ENCODE measurements around the gene TARDBP.

The TARDBP gene

GRCh38 chr1:10973552-10973951, 38.9 kb upstream of the TARDBP start:
- TF ChIP-seq, protein P1, sequence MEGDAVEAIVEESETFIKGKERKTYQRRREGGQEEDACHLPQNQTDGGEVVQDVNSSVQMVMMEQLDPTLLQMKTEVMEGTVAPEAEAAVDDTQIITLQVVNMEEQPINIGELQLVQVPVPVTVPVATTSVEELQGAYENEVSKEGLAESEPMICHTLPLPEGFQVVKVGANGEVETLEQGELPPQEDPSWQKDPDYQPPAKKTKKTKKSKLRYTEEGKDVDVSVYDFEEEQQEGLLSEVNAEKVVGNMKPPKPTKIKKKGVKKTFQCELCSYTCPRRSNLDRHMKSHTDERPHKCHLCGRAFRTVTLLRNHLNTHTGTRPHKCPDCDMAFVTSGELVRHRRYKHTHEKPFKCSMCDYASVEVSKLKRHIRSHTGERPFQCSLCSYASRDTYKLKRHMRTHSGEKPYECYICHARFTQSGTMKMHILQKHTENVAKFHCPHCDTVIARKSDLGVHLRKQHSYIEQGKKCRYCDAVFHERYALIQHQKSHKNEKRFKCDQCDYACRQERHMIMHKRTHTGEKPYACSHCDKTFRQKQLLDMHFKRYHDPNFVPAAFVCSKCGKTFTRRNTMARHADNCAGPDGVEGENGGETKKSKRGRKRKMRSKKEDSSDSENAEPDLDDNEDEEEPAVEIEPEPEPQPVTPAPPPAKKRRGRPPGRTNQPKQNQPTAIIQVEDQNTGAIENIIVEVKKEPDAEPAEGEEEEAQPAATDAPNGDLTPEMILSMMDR (IDR thresholded peaks at IDR 0.05; ENCODE audit: extremely low read depth, insufficient read depth, missing control alignments), result no peak
- in situ Hi-C loops (cut with MboI; ENCODE audit: low pct_unique_long_range_greater_than_20kb, low sequenced_read_pairs, unreplicated experiment), result no loop called here
- no peak for DNase-seq (ENCODE audit: low spot score)

DNA sequence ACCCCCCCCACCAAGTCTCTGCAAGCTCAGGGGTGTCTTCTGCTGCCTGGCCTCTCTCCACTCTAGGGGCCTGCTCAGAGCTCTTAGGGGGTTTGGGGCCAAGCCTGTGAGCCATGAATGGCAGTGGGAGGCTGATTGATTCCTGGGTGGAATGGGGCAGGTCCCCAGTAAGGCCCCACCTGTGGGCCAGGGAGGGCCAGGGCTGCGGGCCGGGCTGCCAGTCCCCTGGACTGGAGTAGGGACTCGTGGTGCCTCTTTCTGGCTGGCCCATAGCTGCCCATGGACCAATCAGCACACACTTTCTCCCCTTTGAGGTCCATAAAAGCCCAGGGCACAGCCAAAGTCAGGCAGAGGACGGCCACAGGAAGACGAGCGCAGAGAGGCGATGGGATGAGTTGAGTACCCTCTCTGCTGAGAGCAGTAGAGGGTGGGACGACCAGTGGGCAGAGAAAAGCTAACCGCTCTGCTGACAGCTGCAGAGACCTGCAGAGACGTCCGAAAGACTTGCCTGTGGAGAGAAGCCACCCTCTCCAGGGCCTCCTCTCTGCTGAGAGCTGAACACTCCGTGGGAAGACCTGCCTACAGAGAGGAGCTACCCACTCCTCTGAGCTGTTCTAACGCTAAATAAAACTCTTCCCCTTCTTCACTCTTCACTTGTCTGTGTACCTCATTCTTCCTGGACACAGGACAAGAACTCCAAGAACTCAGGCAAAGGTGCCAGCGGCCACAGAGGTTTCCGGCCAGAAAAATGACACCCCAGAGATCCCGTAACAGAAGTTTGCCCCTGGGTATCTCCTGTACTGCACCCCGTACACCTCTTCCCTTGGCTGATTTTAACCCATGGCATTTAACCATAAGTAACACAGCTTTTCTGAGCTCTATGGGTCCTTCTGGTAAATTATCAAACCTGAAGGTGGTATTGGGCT, 38.2 kb upstream of the TARDBP start:
- in situ Hi-C loops (cut with MboI; ENCODE audit: low pct_unique_long_range_greater_than_20kb, low sequenced_read_pairs, unreplicated experiment), result no loop called here
- TF ChIP-seq, protein P1 (IDR thresholded peaks at IDR 0.05; ENCODE audit: extremely low read depth, insufficient read depth, missing control alignments), result no peak
- no peak for DNase-seq (ENCODE audit: low spot score)

GRCh38 chr1:10975567-10976326, 36.7 kb upstream of the TARDBP start:
- TF ChIP-seq, protein P1 (IDR thresholded peaks at IDR 0.05; ENCODE audit: extremely low read depth, insufficient read depth, missing control alignments), result no peak
- in situ Hi-C loops (cut with MboI; ENCODE audit: low pct_unique_long_range_greater_than_20kb, low sequenced_read_pairs, unreplicated experiment), result no loop called here
- no peak for DNase-seq (ENCODE audit: low spot score)

- no peak for DNase-seq (ENCODE audit: low spot score)
- TF ChIP-seq, protein P1 (IDR thresholded peaks at IDR 0.05; ENCODE audit: extremely low read depth, insufficient read depth, missing control alignments), result no peak
- in situ Hi-C loops (cut with MboI; ENCODE audit: low pct_unique_long_range_greater_than_20kb, low sequenced_read_pairs, unreplicated experiment), result no loop called here
Observed at GRCh38 chr1:10978719-10979118, 33.7 kb upstream of the TARDBP start.

GRCh38 chr1:10979483-10979920, 33.0 kb upstream of the TARDBP start:
- DNase-seq (ENCODE audit: low spot score), result no peak
- in situ Hi-C loops (cut with MboI; ENCODE audit: low pct_unique_long_range_greater_than_20kb, low sequenced_read_pairs, unreplicated experiment), result no loop called here
- TF ChIP-seq, protein P1 (IDR thresholded peaks at IDR 0.05; ENCODE audit: extremely low read depth, insufficient read depth, missing control alignments), result no peak

DNA sequence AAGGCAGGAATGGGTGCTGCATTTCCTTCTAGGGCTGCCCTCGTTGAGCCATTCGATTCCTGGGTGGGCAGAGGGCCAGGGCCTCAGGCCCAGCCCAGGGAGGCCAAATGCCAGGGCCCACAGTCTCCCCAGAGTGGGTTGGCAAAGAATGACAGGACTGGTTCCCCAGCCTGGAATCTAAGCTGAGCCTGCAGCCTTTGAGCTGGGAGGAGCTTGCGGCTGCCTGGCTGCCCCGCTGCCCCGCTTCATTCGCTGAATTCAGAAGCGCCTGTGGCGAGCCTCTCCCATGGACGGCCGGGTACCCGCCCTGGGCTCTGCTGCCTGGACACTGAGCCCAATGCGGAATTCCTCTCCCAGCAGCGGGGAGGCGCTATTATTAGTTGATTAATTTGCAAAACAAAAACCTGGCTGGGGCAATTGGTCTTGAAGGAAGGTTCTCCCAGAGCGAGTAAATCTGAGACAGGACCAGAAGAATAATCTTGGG, 32.3 kb upstream of the TARDBP start:
- DNase-seq (ENCODE audit: low spot score), result no peak

More for the DNA sequence above, 32.3 kb upstream of the TARDBP start:
- TF ChIP-seq, protein P1 (IDR thresholded peaks at IDR 0.05; ENCODE audit: extremely low read depth, insufficient read depth, missing control alignments), result peak; percentile 20
- in situ Hi-C loops (cut with MboI; ENCODE audit: low pct_unique_long_range_greater_than_20kb, low sequenced_read_pairs, unreplicated experiment), result no loop called here

All from GM13977 (cell line).